GM21528 (cell line): Measurements from ENCODE around the gene PSMG3.

Experiments
- ATAC-seq: cut with Tn5 transposase; IDR thresholded peaks from one replicate; pipeline ENCODE4 v1.9.1; 2021; ENCODE audit warnings: mild to moderate bottlenecking, moderate library complexity; ENCODE audit not compliant: unreplicated experiment, low FRiP score

The PSMG3 gene

GRCh38 chr7:1580422-1581030, 10.7 kb upstream of the PSMG3 start:
- no peak for ATAC-seq

DNA sequence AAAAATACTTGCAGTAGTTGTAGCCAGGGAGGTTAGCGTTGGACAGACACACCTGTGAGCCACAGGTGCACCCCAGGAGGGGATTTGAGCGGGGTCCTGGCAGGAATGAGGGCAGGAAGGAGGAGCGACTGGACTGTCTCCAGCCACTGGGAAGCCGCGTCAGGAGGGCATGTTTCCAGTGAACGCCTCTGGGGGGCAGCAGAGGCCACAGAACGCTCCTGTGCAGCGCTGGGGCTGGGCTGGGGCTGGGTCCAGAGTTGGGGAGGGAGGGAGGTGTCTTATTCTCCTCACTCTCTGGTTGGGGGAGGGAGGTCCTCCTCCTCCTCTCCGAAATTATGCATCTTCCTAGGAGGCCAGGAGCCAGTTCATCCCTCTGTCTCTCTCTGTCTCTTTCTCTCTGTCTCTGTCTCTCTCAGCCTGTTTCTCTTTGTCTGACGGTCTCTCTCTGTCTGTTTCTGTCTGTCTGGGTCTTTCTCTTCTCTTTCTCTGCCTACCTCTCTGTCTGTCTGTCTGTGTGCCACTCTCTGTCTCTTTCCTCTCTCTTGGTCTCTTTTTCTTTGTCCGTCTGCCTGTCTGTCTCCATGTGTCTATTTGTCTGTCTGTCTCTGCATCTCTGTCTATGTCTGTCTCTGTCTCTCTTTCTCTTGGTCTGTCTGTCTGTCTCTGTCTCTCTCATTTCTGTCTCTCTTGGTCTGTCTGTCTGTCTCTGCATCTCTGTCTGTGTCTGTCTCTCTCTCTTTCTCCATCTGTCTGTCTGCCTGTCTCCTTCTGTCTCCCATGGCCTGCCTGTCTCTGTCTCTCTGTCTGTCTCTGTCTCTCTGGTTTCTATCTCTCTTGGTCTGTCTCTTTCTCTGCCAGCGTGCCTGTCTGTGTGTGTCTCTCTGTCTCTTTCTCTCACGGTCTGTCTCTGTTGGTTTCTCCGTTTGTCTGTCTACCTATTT, 9.9 kb upstream of the PSMG3 start:
- ATAC-seq, result no peak

DNA sequence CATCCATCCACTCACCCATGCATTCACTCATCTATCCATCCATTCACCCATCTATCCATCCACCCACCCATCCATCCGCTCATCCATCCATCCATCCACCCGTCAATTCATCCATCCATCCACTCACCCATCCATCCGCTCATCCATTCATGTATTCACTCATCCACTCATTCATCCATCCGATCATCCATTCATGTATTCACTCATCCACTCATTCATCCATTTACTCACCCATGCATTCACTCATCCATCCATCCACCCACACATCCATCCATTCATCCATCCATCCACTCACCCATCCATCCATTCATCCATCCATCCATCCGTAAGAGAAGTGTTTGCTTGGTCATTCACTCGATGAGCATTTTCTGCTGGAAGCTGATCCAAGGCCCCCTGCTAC, 8.7 kb upstream of the PSMG3 start:
- no peak for ATAC-seq

GRCh38 chr7:1576521-1577253, 6.9 kb upstream of the PSMG3 start:
- no peak for ATAC-seq

DNA sequence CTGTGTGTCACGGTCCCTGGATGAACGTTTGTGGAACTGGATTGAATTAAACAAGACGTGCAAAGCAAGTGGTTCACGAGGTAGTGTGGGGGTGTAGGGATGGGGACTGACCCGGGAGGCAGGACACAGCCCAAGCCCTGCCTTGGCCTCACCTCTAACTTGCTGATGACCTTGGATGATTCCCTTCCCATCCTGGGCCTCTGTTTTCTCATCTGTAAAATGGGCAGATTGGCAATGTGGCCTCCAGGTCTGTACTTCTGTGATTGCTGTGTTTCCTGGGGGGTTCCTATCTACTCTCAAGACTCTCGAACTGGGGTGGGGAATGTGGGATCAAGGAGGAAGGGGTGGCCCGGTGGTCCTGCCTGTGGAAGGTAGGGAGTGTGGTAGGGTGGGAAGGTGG, 6.0 kb upstream of the PSMG3 start:
- no peak for ATAC-seq

GRCh38 chr7:1572111-1572822, 2.4 kb upstream of the PSMG3 start:
- ATAC-seq, result no peak

DNA sequence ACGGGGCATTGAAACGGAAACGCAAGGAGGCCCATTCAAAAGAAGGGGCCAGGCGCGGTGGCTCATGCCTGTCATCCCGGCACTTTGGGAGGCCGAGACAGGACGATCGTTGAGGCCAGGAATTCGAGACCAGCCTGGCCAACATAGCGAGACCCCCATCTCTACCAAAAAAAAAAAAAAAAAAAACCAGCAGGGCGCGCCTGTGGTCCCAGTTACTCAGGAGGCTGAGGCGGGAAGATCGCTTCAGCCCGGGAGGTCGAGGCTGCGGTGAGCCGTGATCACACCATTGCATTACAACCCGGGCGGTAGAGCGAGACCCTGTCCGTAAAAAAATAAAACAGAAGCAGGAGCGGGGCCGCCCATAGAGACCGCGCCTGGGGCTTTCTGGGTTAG, 396 bp downstream of the PSMG3 start:
- ATAC-seq, result no peak

GRCh38 chr7:1569016-1569415, 816 bp downstream of the PSMG3 start:
- ATAC-seq, result no peak

- ATAC-seq, result no peak
Measured at GRCh38 chr7:1567896-1568510, 1.8 kb downstream of the PSMG3 start.

GRCh38 chr7:1567049-1567771, 2.6 kb downstream of the PSMG3 start:
- no peak for ATAC-seq

GRCh38 chr7:1566687-1567048, 3.2 kb downstream of the PSMG3 start:
- ATAC-seq, result no peak

- no peak for ATAC-seq
Measured at GRCh38 chr7:1564603-1565022, 5.2 kb downstream of the PSMG3 start.

- no peak for ATAC-seq
Measured at GRCh38 chr7:1563981-1564602, 5.7 kb downstream of the PSMG3 start.

DNA sequence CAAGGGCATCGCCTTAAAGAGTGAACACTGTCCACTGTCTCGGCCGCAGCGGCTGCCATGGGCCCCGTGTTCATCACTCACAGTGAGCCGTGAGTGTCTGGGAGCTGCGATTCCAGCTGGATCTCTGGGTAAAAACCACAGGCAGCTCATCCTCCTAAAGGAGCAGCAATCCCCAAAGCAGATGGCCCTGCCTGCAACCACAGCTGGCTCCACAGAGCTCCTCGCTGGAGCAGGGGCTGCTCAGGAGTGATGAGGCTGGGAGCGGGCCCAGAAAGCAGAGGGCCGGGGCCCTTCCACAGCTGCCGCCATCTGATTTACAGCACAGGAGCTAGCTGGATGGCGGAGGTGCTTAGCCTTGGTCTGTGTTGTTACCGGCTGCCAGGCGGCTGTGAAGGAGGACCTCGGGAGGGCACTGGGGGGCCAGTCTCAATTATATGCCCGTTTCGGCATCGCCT, 7.2 kb downstream of the PSMG3 start:
- no peak for ATAC-seq

DNA sequence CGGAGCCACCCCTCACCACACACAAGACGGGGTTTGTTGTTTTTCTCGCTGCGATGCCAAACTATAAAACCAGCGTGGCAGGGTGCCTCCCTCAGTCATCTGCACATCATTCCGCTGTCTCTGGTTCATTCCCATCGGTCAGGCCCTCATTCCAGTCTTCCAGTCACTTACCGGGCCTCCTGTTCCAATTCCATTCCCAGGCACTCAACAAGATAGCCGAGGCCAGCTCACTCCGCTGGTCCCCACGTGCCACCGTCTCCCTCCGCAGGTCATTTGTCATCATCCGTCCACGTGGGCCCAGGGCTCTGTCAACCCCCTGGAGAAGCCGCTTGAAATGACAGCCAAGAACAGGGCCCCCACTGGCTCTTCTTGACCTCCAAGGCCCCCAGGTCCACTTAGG, 7.7 kb downstream of the PSMG3 start:
- no peak for ATAC-seq

DNA sequence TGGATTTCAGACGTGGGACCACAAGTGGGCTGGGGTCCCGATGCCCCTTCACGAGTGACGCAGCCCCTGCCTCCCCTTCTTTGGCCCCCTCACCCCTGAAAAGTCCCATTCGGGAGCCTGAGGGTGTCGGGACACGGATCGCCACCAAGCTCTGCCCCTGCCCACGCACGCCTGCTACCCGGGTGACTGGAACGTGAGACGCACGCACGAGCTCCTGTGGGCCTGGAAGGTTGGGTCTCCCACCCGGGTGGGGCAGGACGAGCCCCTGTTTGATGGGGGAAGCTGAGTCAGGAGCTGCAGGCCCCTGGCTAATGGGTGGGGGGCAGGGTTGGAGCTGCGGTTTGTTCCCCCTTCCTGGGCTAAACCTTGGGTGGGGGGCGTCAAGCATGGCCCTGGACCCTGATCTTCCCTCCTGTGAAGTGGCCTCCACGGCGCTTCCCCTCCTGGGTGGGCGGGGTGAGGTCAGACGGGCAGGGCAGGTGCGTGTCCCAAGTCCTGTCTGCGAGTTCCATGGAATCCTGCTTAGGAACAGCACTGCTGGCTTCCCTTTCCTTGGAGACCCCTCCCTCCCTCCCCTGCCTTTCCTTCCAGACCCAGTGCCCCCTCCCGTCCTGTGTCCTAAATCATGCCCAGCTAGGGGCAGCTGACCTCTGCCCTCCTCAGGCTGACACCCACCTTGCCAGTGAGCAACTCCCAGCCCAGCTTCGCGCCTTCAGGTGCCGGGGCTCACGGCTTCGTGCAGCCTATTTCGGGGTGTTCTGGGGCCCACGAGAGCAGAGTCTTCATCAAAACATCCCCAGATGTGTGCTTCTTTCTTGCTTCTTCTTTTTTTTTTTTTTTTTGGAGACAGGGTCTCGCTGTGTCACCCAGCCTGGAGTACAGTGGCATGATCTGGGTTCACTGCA, 8.5 kb downstream of the PSMG3 start:
- no peak for ATAC-seq

- ATAC-seq, result no peak
Measured at GRCh38 chr7:1560620-1561031, 9.2 kb downstream of the PSMG3 start.
